ACC112 (cell line): Measurements from ENCODE around the gene GNAT1.
"Not testable (repeated sequence)": the region's sequence is repeated elsewhere in the genome, so short reads cannot be mapped to it uniquely, and the experiment has no call there.

Experiments used
- H2AFZ ChIP-seq: fragments of 200-600 bp; sonication (generic); one replicate; pipeline ENCODE4 v1.6.0; 2017; ENCODE audit warnings: antibody characterized with exemption, low read length; ENCODE audit not compliant: unreplicated experiment
- H3K27ac ChIP-seq: fragments of 200-600 bp; sonication (generic); 2 replicates; pipeline ENCODE4 v1.5.1; 2014; ENCODE audit warnings: low read depth, mild to moderate bottlenecking, antibody characterized with exemption, low read length, moderate library complexity
- H3K27me3 ChIP-seq: fragments of 200-600 bp; sonication (generic); 2 replicates; pipeline ENCODE4 v1.6.1; 2014; ENCODE audit warnings: mild to moderate bottlenecking, antibody characterized with exemption, low read length, moderate library complexity, mixed read lengths; ENCODE audit not compliant: insufficient read depth
- H3K36me3 ChIP-seq: fragments of 200-600 bp; sonication (generic); 2 replicates; pipeline ENCODE4 v1.6.1; 2016; ENCODE audit warnings: mild to moderate bottlenecking, antibody characterized with exemption, low read length, moderate library complexity, mixed read lengths; ENCODE audit not compliant: insufficient read depth
- H3K4me1 ChIP-seq: fragments of 200-600 bp; sonication (generic); one replicate; pipeline ENCODE4 v1.6.1; 2016; ENCODE audit warnings: low read length, mixed read lengths; ENCODE audit not compliant: insufficient read depth, unreplicated experiment, control insufficient read depth
- H3K4me3 ChIP-seq: fragments of 200-600 bp; sonication (generic); 2 replicates; pipeline ENCODE4 v1.5.1; 2014; ENCODE audit warnings: mild to moderate bottlenecking, low read depth, low read length
- H3K79me2 ChIP-seq: fragments of 200-600 bp; sonication (generic); one replicate; pipeline ENCODE4 v1.6.0; 2016; ENCODE audit warnings: low read length; ENCODE audit not compliant: control insufficient read depth, unreplicated experiment, insufficient read depth

The GNAT1 gene

GRCh38 chr3:50242851-50243542 lies 51.6 kb downstream of the GNAT1 start:
- Histone ChIP-seq H2AFZ (no peak overlapping the region), H3K36me3 (peaks cover 3% of the 10 kb centered on the region; the same call in 1 of the 2 replicates), H3K27me3 (no peaks in the 10 kb centered on the region), H3K27ac (peak overlapping the region; percentile 79), H3K79me2 (peaks cover 90% of the 10 kb centered on the region), H3K4me3 (peak overlapping the region; percentile 13; the same call in 1 of the 2 replicates), H3K4me1 (peaks cover 85% of the 10 kb centered on the region)

- Histone ChIP-seq H3K27me3 (no peaks in the 10 kb centered on the region), H3K4me1 (peaks cover 85% of the 10 kb centered on the region), H3K27ac (peak overlapping the region; percentile 79), H3K79me2 (peaks cover 90% of the 10 kb centered on the region), H3K4me3 (no peak overlapping the region), H2AFZ (no peak overlapping the region), H3K36me3 (peaks cover 3% of the 10 kb centered on the region; the same call in 1 of the 2 replicates)
Measured at GRCh38 chr3:50243543-50243895, 52.1 kb downstream of the GNAT1 start.

GRCh38 chr3:50244813-50245212 lies 53.4 kb downstream of the GNAT1 start:
- H3K27me3 ChIP-seq, H3K36me3 ChIP-seq, H2AFZ ChIP-seq, H3K4me3 ChIP-seq: not testable (repeated sequence)
- peak overlapping the region; percentile 82; the same call in 1 of the 2 replicates for H3K27ac ChIP-seq
- H3K79me2 ChIP-seq, result peaks cover 90% of the 10 kb centered on the region
- peaks cover 85% of the 10 kb centered on the region for H3K4me1 ChIP-seq

GRCh38 chr3:50245251-50245745 lies 53.9 kb downstream of the GNAT1 start:
- H2AFZ ChIP-seq, result no peak overlapping the region
- peaks cover 86% of the 10 kb centered on the region for H3K4me1 ChIP-seq
- no peaks in the 10 kb centered on the region for H3K27me3 ChIP-seq
- H3K36me3 ChIP-seq, result peaks cover 3% of the 10 kb centered on the region; the same call in 1 of the 2 replicates
- H3K27ac ChIP-seq, result peak overlapping the region; percentile 82
- H3K4me3 ChIP-seq, result no peak overlapping the region
- peaks cover 90% of the 10 kb centered on the region for H3K79me2 ChIP-seq

GRCh38 chr3:50245831-50246516 lies 54.6 kb downstream of the GNAT1 start:
- Histone ChIP-seq H3K79me2 (peaks cover 90% of the 10 kb centered on the region), H3K4me3 (peak overlapping the region; percentile 32), H2AFZ (no peak overlapping the region), H3K27me3 (no peaks in the 10 kb centered on the region), H3K4me1 (peaks cover 87% of the 10 kb centered on the region), H3K36me3 (peaks cover 3% of the 10 kb centered on the region; the same call in 1 of the 2 replicates), H3K27ac (peak overlapping the region; percentile 82)

GRCh38 chr3:50246517-50246954 lies 55.1 kb downstream of the GNAT1 start:
- Histone ChIP-seq H2AFZ (no peak overlapping the region), H3K4me1 (peaks cover 84% of the 10 kb centered on the region), H3K79me2 (peaks cover 90% of the 10 kb centered on the region), H3K36me3 (peaks cover 3% of the 10 kb centered on the region; the same call in 1 of the 2 replicates), H3K4me3 (peak overlapping the region; percentile 32), H3K27me3 (no peaks in the 10 kb centered on the region), H3K27ac (peak overlapping the region; percentile 82)
